Neural cell (in vitro differentiated cells): Measurements from ENCODE around the gene USP49.

Experiments used
- CTCF ChIP-seq: fragments of 450-650 bp; IDR thresholded peaks from 2 replicates; pipeline ENCODE4 v1.5.1; 2014; ENCODE audit warnings: antibody characterized with exemption, mild to moderate bottlenecking, moderate library complexity; ENCODE audit not compliant: poor library complexity, severe bottlenecking
- POLR2AphosphoS5 ChIP-seq: IDR thresholded peaks from 2 replicates; pipeline ENCODE4 v1.6.1; 2012

- no peak for TF ChIP-seq CTCF
- TF ChIP-seq POLR2AphosphoS5: no peak
These were observed 16.2 kb downstream of the USP49 start for GRCh38 chr6:41878961-41879405.
